Measurements from ENCODE around the gene SPZ1.
"Not testable (repeated sequence)": the region's sequence is repeated elsewhere in the genome, so short reads cannot be mapped to it uniquely, and the experiment has no call there.

The SPZ1 gene

GRCh38 chr5:80339116-80339515 lies 19.3 kb downstream of the SPZ1 start:
- no peak for DNase-seq

- DNase-seq, result no peak
Observed at GRCh38 chr5:80341016-80341775, 21.4 kb downstream of the SPZ1 start.

GRCh38 chr5:80343067-80343466 lies 23.3 kb downstream of the SPZ1 start:
- DNase-seq, result no peak

GRCh38 chr5:80346055-80346454 lies 26.3 kb downstream of the SPZ1 start:
- DNase-seq, result no peak

GRCh38 chr5:80348171-80348570 lies 28.4 kb downstream of the SPZ1 start:
- DNase-seq, result no peak

- not testable (repeated sequence) for DNase-seq
Observed at GRCh38 chr5:80351019-80351418, 31.2 kb downstream of the SPZ1 start.

GRCh38 chr5:80355686-80356085 lies 35.9 kb downstream of the SPZ1 start:
- no peak for DNase-seq

GRCh38 chr5:80357671-80358070 lies 37.9 kb downstream of the SPZ1 start:
- DNase-seq, result no peak

GRCh38 chr5:80360914-80361444 lies 41.2 kb downstream of the SPZ1 start:
- no peak for DNase-seq

- DNase-seq, result no peak
Observed at GRCh38 chr5:80364892-80365291, 45.1 kb downstream of the SPZ1 start.

GRCh38 chr5:80368661-80369480 lies 49.1 kb downstream of the SPZ1 start:
- no peak for DNase-seq

- DNase-seq, result no peak
Observed at GRCh38 chr5:80369521-80369920, 49.7 kb downstream of the SPZ1 start.

- DNase-seq, result no peak
Observed at GRCh38 chr5:80370390-80370789, 50.6 kb downstream of the SPZ1 start.

Measured in activated CD4-positive, alpha-beta T cell treated with anti-CD3 and anti-CD28 coated beads for 1 hour (primary cell).